Endothelial cell of umbilical vein (primary cell): Measurements from ENCODE around the gene GRAMD1B.

Experiments used
- CTCF ChIP-seq, 2 donors: IDR thresholded peaks; 1 replicate in 1 of 2; 2 replicates in 1 of 2; pipeline ENCODE4 v1.5.1; 2011; ENCODE audit warnings: low read length in 2 of 2, mild to moderate bottlenecking in 2 of 2, moderate library complexity in 2 of 2, control low read depth in 1 of 2, inconsistent platforms in 1 of 2, low read depth in 1 of 2; ENCODE audit not compliant: insufficient read depth in 1 of 2; ENCODE audit errors: extremely low read depth in 1 of 2
- MAX ChIP-seq: IDR thresholded peaks from 2 replicates; pipeline ENCODE4 v1.6.1; 2011; ENCODE audit not compliant: insufficient read depth, insufficient read length
- POLR2AphosphoS5 ChIP-seq: IDR thresholded peaks from 2 replicates; pipeline ENCODE4 v1.6.1; 2012; ENCODE audit warnings: low read depth, mild to moderate bottlenecking, control low read depth, low read length, moderate library complexity; ENCODE audit not compliant: insufficient read depth

- TF ChIP-seq CTCF (IDR thresholded peaks at IDR 0.05; ENCODE audit: extremely low read depth in 1 of 2, insufficient read depth in 1 of 2, low read depth in 1 of 2, low read length in 2 of 2) (peak; percentile 11 to 26), POLR2AphosphoS5 (no peak), MAX (no peak)
These were observed 223.9 kb downstream of the GRAMD1B start for GRCh38 chr11:123653827-123654565.
